Kidney (tissue), 14 donors: ENCODE results near the gene NOX5. TPM values are rescaled to one million over a fixed set of nuclear protein-coding genes. Genes with fewer than 3 reads are reported as not detected.

Experiments used
- DNase-seq, 5 donors: peaks; one replicate each; pipeline ENCODE4 v3.0.0-alpha.2; 2013 to 2020
- FAIRE-seq: peaks from 2 replicates; lab custom pipeline; 2012; peaks lifted over from hg19 to GRCh38; lab: Jason Lieb, UNC
- H3K27ac ChIP-seq, 2 donors: one replicate each; pipeline ENCODE4 v1.7.0; 2013; ENCODE audit warnings: low read depth in 2 of 2, low read length in 2 of 2, inconsistent platforms in 1 of 2
- H3K27me3 ChIP-seq: one replicate; pipeline ENCODE4 v1.7.1; 2013; ENCODE audit warnings: low read length, inconsistent platforms; ENCODE audit not compliant: control insufficient read depth, insufficient read depth
- H3K36me3 ChIP-seq, 3 donors: one replicate each; pipeline versions ENCODE4 v1.7.0 to v1.7.1; 2013; ENCODE audit warnings: low read length in 3 of 3, control low read depth in 1 of 3, inconsistent platforms in 1 of 3; ENCODE audit not compliant: insufficient read depth in 3 of 3, control insufficient read depth in 2 of 3
- H3K4me1 ChIP-seq, 3 donors: one replicate each; pipeline versions ENCODE4 v1.7.0 to v1.7.1; 2013; ENCODE audit warnings: low read length in 3 of 3, inconsistent platforms in 1 of 3, low read depth in 1 of 3; ENCODE audit not compliant: control insufficient read depth in 2 of 3, insufficient read depth in 2 of 3
- H3K4me3 ChIP-seq, 3 donors: one replicate each; pipeline versions ENCODE4 v1.7.0 to v1.8.1; 2013; ENCODE audit warnings: low read length in 3 of 3, control low read depth in 1 of 3, inconsistent platforms in 1 of 3
- H3K9ac ChIP-seq, 3 donors: one replicate each; pipeline versions ENCODE4 v1.7.0 to v1.7.1; 2013; ENCODE audit warnings: low read length in 3 of 3, control low read depth in 1 of 3, inconsistent platforms in 1 of 3
- H3K9me3 ChIP-seq, 3 donors: one replicate each; pipeline versions ENCODE4 v1.7.0 to v1.7.1; 2013; ENCODE audit warnings: low read length in 3 of 3, control low read depth in 1 of 3, inconsistent platforms in 1 of 3; ENCODE audit not compliant: control insufficient read depth in 2 of 3, insufficient read depth in 1 of 3
- CTCF ChIP-seq: IDR thresholded peaks from 3 replicates; pipeline ENCODE4 v1.5.1; 2012; ENCODE audit warnings: mild to moderate bottlenecking, moderate library complexity, borderline replicate concordance; ENCODE audit not compliant: insufficient read depth; ENCODE audit errors: extremely low read depth
- intact Hi-C: fragments of 100-400 bp; cut with DNase I; formaldehyde crosslinking; loops from one replicate; pipeline ENCODE4 v1.11.1; 2022
- polyA plus RNA-seq: library from polyadenylated mRNA; stranded (reverse); fragments of 350-450 nt; fragmentation: Illumina TruSeq; extraction: RNeasy Lipid Tissue Mini Kit (QIAGEN cat#74804); gene quantifications from one replicate; pipeline ENCODE4 v1.2.3, GENCODE V29; 2014; ENCODE audit warnings: low read depth, low replicate concordance; ENCODE audit not compliant: insufficient read depth
- total RNA-seq: library from RNA; stranded (reverse); fragmentation: NEBNext Ultra II Directional; extraction: Animal tissue kit (Norgen Biotek cat#: 25700); gene quantifications from one replicate; pipeline ENCODE4 v1.2.1, GENCODE V29; 2021
- donor health status: control.
- donor health status: control.
- donor health status: control.
- donor health status: control.
- donor health status: control.
- donor health status: DM: yes; HTN: yes; CAD: no.
- donor health status: Normal renal cell carcinoma (clear cell type).

The NOX5 gene
- total and polyA plus RNA-seq, 2 donors from 2014 or later: 0.19 to 0.60 TPM

GRCh38 chr15:68991723-68992122 is 22.8 kb upstream of the NOX5 start:
- no peaks in the 10 kb centered on the region for H3K36me3 ChIP-seq
- FAIRE-seq (no peak), DNase-seq (peak in 3 of 5 donors; percentile 37 to 76 (median 52))
- H3K27me3 ChIP-seq: no peaks in the 10 kb centered on the region
- H3K9ac ChIP-seq: no peak overlapping the region
- no peak overlapping the region for H3K4me3 ChIP-seq
- no peaks in the 10 kb centered on the region for H3K4me1 ChIP-seq
- intact Hi-C loops: no loop called here
- no peak for TF ChIP-seq CTCF
- H3K9me3 ChIP-seq: no peaks in the 10 kb centered on the region
- no peak overlapping the region for H3K27ac ChIP-seq

DNA sequence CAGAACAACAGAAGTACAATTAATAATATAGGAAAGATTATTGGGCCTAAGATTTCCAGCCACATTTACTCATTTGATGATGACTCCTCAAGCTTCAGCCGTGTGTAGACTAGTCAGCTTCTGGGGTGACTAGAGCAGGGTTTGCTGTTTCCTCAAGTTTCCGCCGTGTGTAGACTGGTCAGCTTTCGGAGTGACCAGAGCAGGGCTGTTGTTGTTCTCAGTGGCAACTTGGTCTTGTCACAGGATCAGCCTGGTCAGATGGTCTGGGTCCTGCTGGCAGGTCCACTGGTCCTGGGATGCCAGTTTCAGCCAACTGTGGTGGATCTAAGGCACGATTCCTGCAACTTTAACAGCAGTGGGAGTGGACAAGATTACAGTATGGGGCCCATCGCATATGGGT is 21.8 kb upstream of the NOX5 start:
- Histone ChIP-seq H3K4me3 (no peak overlapping the region), H3K36me3 (no peaks in the 10 kb centered on the region), H3K9ac (no peak overlapping the region), H3K27me3 (no peaks in the 10 kb centered on the region), H3K27ac (no peak overlapping the region), H3K9me3 (no peaks in the 10 kb centered on the region), H3K4me1 (no peaks in the 10 kb centered on the region)
- intact Hi-C loops: no loop called here
- no peak for DNase-seq
- no peak for TF ChIP-seq CTCF
- FAIRE-seq: no peak

GRCh38 chr15:68993276-68993675 is 21.2 kb upstream of the NOX5 start:
- H3K27ac ChIP-seq: no peak overlapping the region
- H3K4me3 ChIP-seq: no peak overlapping the region
- no peaks in the 10 kb centered on the region for H3K4me1 ChIP-seq
- TF ChIP-seq CTCF: no peak
- FAIRE-seq (no peak), DNase-seq (no peak)
- H3K9me3 ChIP-seq: no peaks in the 10 kb centered on the region
- intact Hi-C loops: no loop called here
- no peak overlapping the region for H3K9ac ChIP-seq
- H3K27me3 ChIP-seq: no peaks in the 10 kb centered on the region
- H3K36me3 ChIP-seq: no peaks in the 10 kb centered on the region

GRCh38 chr15:68994149-68994548 is 20.3 kb upstream of the NOX5 start:
- H3K9ac ChIP-seq: no peak overlapping the region
- FAIRE-seq (no peak), DNase-seq (no peak)
- intact Hi-C loops: no loop called here
- H3K36me3 ChIP-seq: no peaks in the 10 kb centered on the region
- H3K4me1 ChIP-seq: no peaks in the 10 kb centered on the region
- H3K9me3 ChIP-seq: no peaks in the 10 kb centered on the region
- H3K4me3 ChIP-seq: no peak overlapping the region
- no peak overlapping the region for H3K27ac ChIP-seq
- no peak for TF ChIP-seq CTCF
- no peaks in the 10 kb centered on the region for H3K27me3 ChIP-seq
